Stimulated activated naive B cell treated with anti-CD40 and anti-IgM and Interleukin-4, amounts not matched to agents 10 μg/mL and 1 μg/mL and 100 μg/mL, for 72 hours (primary cell): ENCODE measurements around the gene RAB4B.
A peak's percentile ranks its signal among the peaks of the same experiment; 100 is the strongest.
"Not testable (repeated sequence)": the region's sequence is repeated elsewhere in the genome, so short reads cannot be mapped to it uniquely, and the experiment has no call there.

ENCODE experiments used
- ATAC-seq, 2 donors: fragments of 150-1000 bp; cut with Tn5 transposase; replicated peaks; 2 replicates each; pipeline ENCODE4 v1.10.0; 2021; ENCODE audit warnings: moderate library complexity in 1 of 2
- DNase-seq: peaks from one replicate; pipeline ENCODE4 v3.0.0; 2021
- H3K27ac Mint-ChIP-seq: one replicate; pipeline ENCODE4 v1.8.0; 2022; ENCODE audit warnings: mild to moderate bottlenecking, mixed read lengths
- H3K27me3 Mint-ChIP-seq, 2 donors: one replicate each; pipeline ENCODE4 v1.8.0; 2022; ENCODE audit warnings: mixed read lengths in 2 of 2
- H3K36me3 Mint-ChIP-seq, 2 donors: one replicate each; pipeline ENCODE4 v1.8.0; 2022; ENCODE audit warnings: mixed read lengths in 2 of 2, mild to moderate bottlenecking in 1 of 2
- H3K4me1 Mint-ChIP-seq, 2 donors: one replicate each; pipeline ENCODE4 v1.8.0; 2022; ENCODE audit warnings: mixed read lengths in 2 of 2, mild to moderate bottlenecking in 1 of 2
- H3K4me3 Mint-ChIP-seq, 2 donors: one replicate each; pipeline ENCODE4 v1.8.0; 2022; ENCODE audit warnings: mild to moderate bottlenecking in 2 of 2, mixed read lengths in 2 of 2, moderate library complexity in 1 of 2
- H3K9me3 Mint-ChIP-seq, 2 donors: one replicate each; pipeline ENCODE4 v1.8.0; 2022; ENCODE audit warnings: mixed read lengths in 2 of 2, mild to moderate bottlenecking in 1 of 2

Gene RAB4B

GRCh38 chr19:40759352-40759751, 18.7 kb upstream of the RAB4B start:
- DNase-seq = no peak
- peaks cover 71 to 83% of the 10 kb centered on the region in 2 donors for H3K36me3 Mint-ChIP-seq
- ATAC-seq = no peak
- no peak overlapping the region for H3K27ac Mint-ChIP-seq
- peaks cover 43 to 64% of the 10 kb centered on the region in 2 donors for H3K4me1 Mint-ChIP-seq
- no peak overlapping the region for H3K4me3 Mint-ChIP-seq
- H3K27me3 Mint-ChIP-seq = no peaks in the 10 kb centered on the region
- H3K9me3 Mint-ChIP-seq = no peaks in the 10 kb centered on the region

- DNase-seq (no peak), ATAC-seq (no peak)
- peaks cover 21 to 33% of the 10 kb centered on the region in 2 donors for H3K4me1 Mint-ChIP-seq
- H3K27me3 Mint-ChIP-seq = no peaks in the 10 kb centered on the region
- H3K36me3 Mint-ChIP-seq = peaks cover 65 to 80% of the 10 kb centered on the region in 2 donors
- H3K4me3 Mint-ChIP-seq = no peak overlapping the region
- peak overlapping the region; percentile 56 for H3K27ac Mint-ChIP-seq
- H3K9me3 Mint-ChIP-seq = no peaks in the 10 kb centered on the region
Observed at GRCh38 chr19:40762754-40763470, 15.1 kb upstream of the RAB4B start.

- Mint-ChIP-seq H3K27me3 (no peaks in the 10 kb centered on the region), H3K4me1 (peaks cover 19 to 30% of the 10 kb centered on the region in 2 donors), H3K27ac (no peak overlapping the region), H3K9me3 (no peaks in the 10 kb centered on the region), H3K4me3 (no peak overlapping the region), H3K36me3 (peaks cover 59 to 75% of the 10 kb centered on the region in 2 donors)
- DNase-seq (no peak), ATAC-seq (no peak)
Observed at GRCh38 chr19:40763526-40763925, 14.5 kb upstream of the RAB4B start.

GRCh38 chr19:40763963-40764362, 14.1 kb upstream of the RAB4B start:
- Mint-ChIP-seq H3K4me1 (peaks cover 19 to 35% of the 10 kb centered on the region in 2 donors), H3K4me3 (peak overlapping the region in 1 of 2 donors; percentile 2), H3K9me3 (no peaks in the 10 kb centered on the region), H3K36me3 (peaks cover 56 to 75% of the 10 kb centered on the region in 2 donors), H3K27me3 (no peaks in the 10 kb centered on the region), H3K27ac (no peak overlapping the region)
- ATAC-seq (no peak), DNase-seq (no peak)

GRCh38 chr19:40766385-40766784, 11.7 kb upstream of the RAB4B start:
- ATAC-seq, H3K9me3 Mint-ChIP-seq, H3K27me3 Mint-ChIP-seq, H3K4me3 Mint-ChIP-seq, DNase-seq, H3K27ac Mint-ChIP-seq: not testable (repeated sequence)
- Mint-ChIP-seq H3K4me1 (peaks cover 19 to 46% of the 10 kb centered on the region in 2 donors), H3K36me3 (peaks cover 59 to 68% of the 10 kb centered on the region in 2 donors)

- Mint-ChIP-seq H3K4me3 (no peak overlapping the region), H3K4me1 (peaks cover 10 to 33% of the 10 kb centered on the region in 2 donors), H3K36me3 (peaks cover 47 to 51% of the 10 kb centered on the region in 2 donors), H3K27ac (peak overlapping the region; percentile 42), H3K27me3 (no peaks in the 10 kb centered on the region), H3K9me3 (peaks cover 0 to 8% of the 10 kb centered on the region in 2 donors)
- ATAC-seq (no peak), DNase-seq (no peak)
Observed at GRCh38 chr19:40768869-40769268, 9.2 kb upstream of the RAB4B start.

GRCh38 chr19:40771101-40771862, 6.8 kb upstream of the RAB4B start:
- H3K9me3 Mint-ChIP-seq, DNase-seq, H3K27me3 Mint-ChIP-seq, ATAC-seq, H3K4me3 Mint-ChIP-seq: not testable (repeated sequence)
- H3K36me3 Mint-ChIP-seq = peaks cover 33 to 35% of the 10 kb centered on the region in 2 donors
- H3K27ac Mint-ChIP-seq = peak overlapping the region; percentile 31
- H3K4me1 Mint-ChIP-seq = peaks cover 19 to 51% of the 10 kb centered on the region in 2 donors

GRCh38 chr19:40774916-40775631, 3.0 kb upstream of the RAB4B start, which contains the start of gene MIA:
Gene MIA (plus strand): TSS chr19:40775521. CDS start chr19:40775543, 22 bp downstream.
- H3K27ac Mint-ChIP-seq = peak within 1 kb of the TSS; percentile 89
- no peaks in the 10 kb centered on the region for H3K27me3 Mint-ChIP-seq
- H3K4me1 Mint-ChIP-seq = peaks cover 30 to 67% of the 10 kb centered on the region in 2 donors
- ATAC-seq (no peak), DNase-seq (no peak)
- peaks cover 0 to 11% of the 10 kb centered on the region in 2 donors for H3K9me3 Mint-ChIP-seq
- H3K36me3 Mint-ChIP-seq = peaks cover 21 to 22% of the 10 kb centered on the region in 2 donors
- peak within 1 kb of the TSS; percentile 31 to 41 for H3K4me3 Mint-ChIP-seq

- DNase-seq (no peak), ATAC-seq (no peak)
- peaks cover 33 to 69% of the 10 kb centered on the region in 2 donors for H3K4me1 Mint-ChIP-seq
- H3K9me3 Mint-ChIP-seq = peaks cover 0 to 9% of the 10 kb centered on the region in 2 donors
- H3K4me3 Mint-ChIP-seq = peak overlapping the region; percentile 31 to 41
- H3K27me3 Mint-ChIP-seq = no peaks in the 10 kb centered on the region
- H3K36me3 Mint-ChIP-seq = peaks cover 24 to 25% of the 10 kb centered on the region in 2 donors
- H3K27ac Mint-ChIP-seq = peak overlapping the region; percentile 89
Observed at GRCh38 chr19:40775632-40776022, 2.4 kb upstream of the RAB4B start.

GRCh38 chr19:40776364-40776763, 1.7 kb upstream of the RAB4B start:
- Mint-ChIP-seq H3K27ac (no peak overlapping the region), H3K4me1 (peaks cover 37 to 72% of the 10 kb centered on the region in 2 donors), H3K4me3 (no peak overlapping the region), H3K36me3 (peaks cover 22 to 26% of the 10 kb centered on the region in 2 donors), H3K27me3 (no peaks in the 10 kb centered on the region), H3K9me3 (peaks cover 0 to 5% of the 10 kb centered on the region in 2 donors)
- ATAC-seq (no peak), DNase-seq (no peak)

GRCh38 chr19:40776932-40777644, 959 bp upstream of the RAB4B start:
- Mint-ChIP-seq H3K4me3 (peak overlapping the region; percentile 90 to 97), H3K27ac (peak overlapping the region; percentile 98), H3K9me3 (peaks cover 0 to 3% of the 10 kb centered on the region in 2 donors), H3K27me3 (no peaks in the 10 kb centered on the region), H3K36me3 (peaks cover 22 to 24% of the 10 kb centered on the region in 2 donors), H3K4me1 (peaks cover 41 to 79% of the 10 kb centered on the region in 2 donors)
- peak; percentile 69 to 73 for ATAC-seq
- peak; percentile 94 for DNase-seq

- ATAC-seq = no peak
- DNase-seq = no peak
- Mint-ChIP-seq H3K9me3 (peaks cover 0 to 3% of the 10 kb centered on the region in 2 donors), H3K4me1 (peaks cover 42 to 82% of the 10 kb centered on the region in 2 donors), H3K27ac (peak overlapping the region; percentile 98), H3K4me3 (peak overlapping the region; percentile 90 to 97), H3K36me3 (peaks cover 23 to 27% of the 10 kb centered on the region in 2 donors), H3K27me3 (no peaks in the 10 kb centered on the region)
Observed at GRCh38 chr19:40777645-40777936, 456 bp upstream of the RAB4B start.

- H3K4me3 Mint-ChIP-seq = peak overlapping the region; percentile 90 to 97
- DNase-seq = no peak
- peaks cover 0 to 3% of the 10 kb centered on the region in 2 donors for H3K9me3 Mint-ChIP-seq
- no peaks in the 10 kb centered on the region for H3K27me3 Mint-ChIP-seq
- H3K4me1 Mint-ChIP-seq = peaks cover 42 to 81% of the 10 kb centered on the region in 2 donors
- peaks cover 28 to 33% of the 10 kb centered on the region in 2 donors for H3K36me3 Mint-ChIP-seq
- ATAC-seq = peak in 1 of 2 donors; percentile 10
- peak overlapping the region; percentile 98 for H3K27ac Mint-ChIP-seq
Observed at GRCh38 chr19:40778706-40779284, 748 bp downstream of the RAB4B start.
